ENCODE results near the gene CD300LF. TPM values are rescaled to one million over a fixed set of nuclear protein-coding genes. Genes with fewer than 3 reads are reported as not detected.

CD300LF gene
- 1.8 TPM for total RNA-seq

DNA sequence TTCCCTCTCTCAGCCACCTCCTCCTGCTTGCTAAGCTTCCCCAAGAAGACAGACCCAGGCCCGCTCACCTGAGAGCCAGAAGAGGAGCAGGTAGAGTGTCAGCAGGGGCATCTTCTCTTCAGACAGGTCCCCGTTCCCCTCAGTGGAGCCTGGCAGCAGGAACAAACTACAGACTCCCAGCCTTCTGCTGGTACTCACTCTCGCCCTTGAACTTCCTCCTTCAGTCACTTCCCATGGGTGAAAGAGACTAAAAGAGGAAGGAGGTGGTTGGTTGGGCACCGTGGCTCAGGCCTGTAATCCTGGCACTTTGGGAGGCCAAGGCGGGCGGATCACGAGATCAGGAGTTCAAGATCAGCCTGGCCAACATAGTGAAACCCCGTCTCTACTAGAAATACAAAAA lies at the start of gene CD300LF:
CD300LF (minus strand) TSS at position 168 of the 400 bp plus-strand sequence; CDS start at position 111, 57 bp downstream.
- DNase-seq (ENCODE audit: low spot score), result peak; percentile 34

DNA sequence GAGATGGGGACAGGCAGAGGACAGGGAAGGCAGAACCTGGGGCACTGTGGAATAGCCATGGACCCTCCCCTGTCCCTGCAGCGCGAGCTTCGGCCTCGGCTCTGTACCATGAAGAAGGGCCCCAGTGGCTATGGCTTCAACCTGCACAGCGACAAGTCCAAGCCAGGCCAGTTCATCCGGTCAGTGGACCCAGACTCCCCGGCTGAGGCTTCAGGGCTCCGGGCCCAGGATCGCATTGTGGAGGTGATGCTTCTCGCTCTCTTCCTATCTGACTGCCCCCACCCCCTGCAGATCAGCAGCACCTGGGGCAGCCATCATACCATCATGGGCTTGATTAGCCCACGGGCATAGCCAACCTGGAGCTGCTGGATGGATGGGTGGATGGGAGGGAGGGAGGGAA lies 49.2 kb upstream of the CD300LF start:
- no peak for DNase-seq (ENCODE audit: low spot score)

DNA sequence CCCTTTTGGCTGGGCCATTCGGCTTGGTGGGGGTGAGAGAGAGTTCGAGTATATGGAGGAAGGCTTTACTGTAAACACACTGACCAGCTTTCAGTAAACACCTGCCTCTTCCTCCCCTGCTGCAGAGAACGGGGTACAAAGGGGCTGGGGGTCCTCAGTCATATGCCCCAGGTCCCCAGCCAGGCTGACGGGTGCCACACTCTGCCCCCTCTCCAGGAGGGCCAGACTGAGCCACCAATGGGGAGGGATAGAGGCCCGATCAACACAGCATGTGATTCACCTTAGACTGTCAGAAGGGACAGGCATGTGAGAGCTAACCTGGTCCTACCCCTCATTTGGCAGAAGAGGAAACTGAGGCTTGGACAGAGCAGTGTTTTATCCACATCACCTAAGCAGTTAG lies 48.7 kb upstream of the CD300LF start:
- DNase-seq (ENCODE audit: low spot score), result no peak

DNA sequence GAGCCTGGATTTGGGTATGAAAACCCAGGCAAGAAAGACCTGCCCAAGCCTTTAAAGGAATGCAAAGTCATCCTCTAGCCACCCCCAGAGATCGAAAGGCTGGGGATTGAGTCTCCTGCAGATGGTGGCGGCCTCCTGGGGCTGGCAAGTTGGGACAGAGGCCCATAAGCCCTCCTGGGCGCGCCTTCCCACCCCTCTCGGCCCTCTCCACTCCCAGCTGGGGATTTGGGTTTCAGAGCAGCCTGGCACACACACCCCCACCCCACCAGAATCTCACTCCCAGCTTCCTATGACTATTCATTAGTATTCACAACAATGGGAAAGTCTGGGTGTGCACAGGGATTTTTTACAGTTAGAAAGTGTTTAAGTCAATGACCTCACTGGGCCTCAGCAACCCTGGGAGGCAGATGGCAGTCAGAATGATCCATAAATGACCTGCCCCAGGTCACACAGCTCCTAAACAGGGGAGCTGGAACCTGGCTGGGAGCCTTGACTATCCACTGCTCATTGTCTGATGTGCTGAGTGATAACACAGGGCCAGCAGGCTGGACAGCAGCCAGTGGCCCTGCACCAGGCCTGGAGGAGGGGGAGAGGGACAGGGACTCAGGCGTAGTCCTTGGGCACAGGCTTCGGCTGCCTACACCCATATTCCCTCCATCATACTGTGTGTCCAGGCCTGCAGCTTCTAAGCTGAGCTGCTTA lies 47.8 kb upstream of the CD300LF start:
- peak; percentile 74 for DNase-seq (ENCODE audit: low spot score)

DNA sequence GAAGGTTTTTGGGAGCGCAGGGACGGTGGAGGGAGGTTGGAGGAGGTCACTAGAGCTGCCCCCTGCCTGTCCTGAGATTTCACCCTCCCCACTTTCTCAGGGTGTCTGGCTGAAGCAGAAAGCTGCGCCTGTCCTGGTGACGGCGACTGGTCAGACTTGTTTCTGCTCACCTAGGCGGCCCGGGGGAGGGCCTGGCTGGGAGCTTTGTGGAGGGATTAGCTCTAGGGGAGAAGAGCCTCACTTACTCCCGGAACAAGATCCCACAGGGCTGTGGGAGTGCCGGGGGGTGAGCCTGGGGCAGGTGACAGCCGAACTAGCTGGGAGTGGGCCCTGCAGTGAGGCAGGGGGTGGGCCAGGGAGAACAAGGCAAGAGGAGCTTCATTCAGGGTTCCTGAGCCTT lies 47.2 kb upstream of the CD300LF start:
- DNase-seq (ENCODE audit: low spot score), result peak; percentile 67

DNA sequence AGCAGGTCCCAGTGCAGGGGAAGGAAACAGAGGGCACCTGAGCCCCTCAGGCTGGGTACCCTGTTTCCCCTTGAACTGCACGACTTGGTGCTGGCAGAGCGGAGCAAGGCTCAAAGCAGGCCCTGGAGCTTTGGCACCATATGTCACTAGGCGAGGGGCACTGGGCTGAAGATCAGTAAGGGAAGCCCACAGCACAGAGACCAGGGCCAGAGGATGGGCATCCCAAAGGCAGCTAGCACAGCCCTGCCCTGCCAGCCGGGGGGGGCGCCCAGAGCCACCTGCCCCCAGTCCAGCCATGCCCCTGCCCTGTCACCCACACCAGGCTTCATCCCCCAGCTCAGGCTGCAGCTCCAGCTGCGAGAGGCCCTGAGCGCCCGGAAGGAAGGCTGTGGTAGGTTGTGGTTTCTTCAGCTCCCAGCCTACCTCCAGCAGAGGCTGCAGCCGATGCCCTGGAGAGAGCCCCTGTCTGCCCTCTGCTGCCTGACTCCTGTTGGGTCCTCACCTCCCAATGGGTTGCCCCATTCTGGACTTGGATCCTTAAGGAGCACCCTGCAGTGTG lies 46.6 kb upstream of the CD300LF start:
- DNase-seq (ENCODE audit: low spot score), result no peak

DNA sequence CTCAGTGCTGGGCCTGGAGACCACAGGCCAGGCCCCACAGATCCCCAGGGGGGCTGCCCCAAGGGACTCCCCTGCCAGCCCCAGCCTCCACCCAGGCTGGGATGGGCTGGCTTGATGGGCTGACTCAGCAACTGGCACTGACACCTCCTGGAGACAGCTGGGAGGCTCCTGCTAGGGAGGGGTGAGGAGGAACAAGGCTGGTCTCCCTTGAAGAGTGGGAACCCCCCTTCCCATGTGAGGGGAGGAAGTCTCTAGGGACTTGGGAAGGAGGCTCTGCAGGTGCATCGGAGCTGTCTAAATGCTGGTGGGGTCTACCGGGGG lies 46.1 kb upstream of the CD300LF start:
- peak; percentile 58 for DNase-seq (ENCODE audit: low spot score)

DNA sequence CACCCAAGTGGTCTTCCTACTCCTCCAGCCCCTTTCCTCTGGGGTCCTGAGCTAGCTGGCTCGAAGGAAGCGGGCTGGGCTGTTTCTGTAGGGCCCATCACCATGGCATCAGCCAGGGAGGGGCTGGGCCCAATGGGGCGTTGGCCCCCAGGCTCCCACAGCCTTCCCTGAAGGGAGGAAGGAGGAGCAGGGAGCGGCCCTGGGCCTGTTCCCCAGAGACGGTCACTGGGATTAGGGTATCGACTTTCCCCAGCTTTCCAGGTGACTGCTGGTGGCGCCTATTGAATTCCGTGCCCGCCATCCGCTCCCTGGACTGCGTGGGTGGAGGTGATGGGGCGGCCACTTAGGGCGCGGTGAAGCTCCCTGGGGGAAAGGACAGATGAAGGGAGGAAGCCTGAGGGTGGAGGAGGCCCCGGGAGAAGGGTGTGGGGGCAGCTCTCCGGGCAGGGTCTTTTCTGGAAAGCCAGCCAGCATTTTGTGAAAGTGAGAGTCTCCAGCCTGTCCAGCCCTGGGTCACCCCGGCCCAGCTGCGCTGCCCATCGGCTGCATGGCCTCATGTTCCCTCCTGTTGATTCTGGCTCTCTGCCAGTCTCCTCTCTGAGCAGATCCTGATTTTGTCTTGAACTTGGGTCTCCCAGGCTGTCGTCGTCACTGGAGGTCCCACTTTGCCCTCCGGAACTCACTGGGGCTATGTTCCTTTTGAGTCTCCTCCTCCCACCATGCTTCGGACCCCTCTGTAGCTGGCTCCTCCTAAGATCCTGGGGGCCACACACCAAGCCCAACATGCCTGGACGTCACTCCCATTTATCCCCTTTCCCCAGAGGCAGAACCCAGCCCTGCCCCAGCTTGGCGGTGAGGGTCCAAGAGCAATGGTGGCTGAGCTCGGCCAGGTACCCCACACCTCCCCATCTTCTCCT lies 45.5 kb upstream of the CD300LF start:
- DNase-seq (ENCODE audit: low spot score), result peak; percentile 75

DNA sequence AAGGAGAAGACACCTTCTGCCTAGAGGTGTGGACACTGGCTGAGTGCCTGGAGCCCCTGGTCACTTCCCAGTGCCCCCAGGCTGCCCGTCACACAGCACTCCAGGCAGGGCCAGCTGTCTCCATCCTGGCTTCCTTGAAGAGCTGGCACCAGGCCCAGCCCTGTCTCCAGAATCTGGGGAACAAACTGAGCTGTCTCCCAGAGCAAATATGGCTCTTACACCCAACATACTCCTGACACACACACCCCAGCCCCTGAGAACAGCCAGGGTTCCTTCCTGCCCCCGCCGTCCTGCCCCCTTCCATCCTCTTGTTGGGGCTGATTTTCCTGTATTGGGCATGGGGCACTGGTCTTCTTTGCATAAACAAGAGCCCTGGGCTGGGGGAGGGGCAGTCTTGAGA lies 44.8 kb upstream of the CD300LF start:
- peak; percentile 61 for DNase-seq (ENCODE audit: low spot score)

DNA sequence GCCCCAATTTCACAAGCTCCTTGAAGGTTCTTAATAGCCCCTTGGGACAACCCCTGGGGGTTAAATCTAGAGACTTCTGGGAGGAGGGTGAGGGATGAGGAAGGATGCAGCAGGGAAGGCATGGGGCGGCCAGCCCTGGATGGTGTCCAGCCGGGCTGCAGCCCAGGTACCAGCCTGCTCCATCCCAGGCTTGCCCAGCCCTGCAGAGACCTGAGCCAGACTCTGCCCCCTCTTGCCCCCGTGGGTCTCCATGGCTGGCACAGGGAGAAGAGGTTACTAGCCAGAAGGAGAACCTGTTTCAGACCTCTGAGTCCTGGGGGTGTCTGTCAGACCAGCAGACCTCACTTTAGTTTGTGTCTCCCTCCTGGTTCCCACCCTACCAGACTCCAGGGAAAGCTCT lies 44.2 kb upstream of the CD300LF start:
- peak; percentile 74 for DNase-seq (ENCODE audit: low spot score)

DNA sequence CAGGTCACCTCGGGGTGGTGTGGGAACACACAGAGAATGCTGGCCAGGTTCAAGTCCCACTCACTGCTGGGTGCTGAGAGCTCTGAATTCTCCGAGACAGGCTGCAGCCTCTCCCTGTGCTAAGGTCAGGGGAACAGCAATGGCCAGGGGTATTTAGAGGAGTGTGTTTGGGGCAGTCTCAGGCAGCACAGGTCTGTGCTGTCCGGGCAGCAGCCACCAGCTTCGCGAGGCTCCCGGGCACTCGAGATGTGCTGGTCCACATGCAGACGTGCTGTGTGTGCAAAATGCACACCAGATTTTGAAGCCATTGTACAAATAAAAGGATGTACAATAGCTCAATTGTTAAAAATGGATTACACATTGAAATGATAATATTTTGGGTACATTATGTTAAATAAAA lies 42.8 kb upstream of the CD300LF start:
- DNase-seq (ENCODE audit: low spot score), result no peak

DNA sequence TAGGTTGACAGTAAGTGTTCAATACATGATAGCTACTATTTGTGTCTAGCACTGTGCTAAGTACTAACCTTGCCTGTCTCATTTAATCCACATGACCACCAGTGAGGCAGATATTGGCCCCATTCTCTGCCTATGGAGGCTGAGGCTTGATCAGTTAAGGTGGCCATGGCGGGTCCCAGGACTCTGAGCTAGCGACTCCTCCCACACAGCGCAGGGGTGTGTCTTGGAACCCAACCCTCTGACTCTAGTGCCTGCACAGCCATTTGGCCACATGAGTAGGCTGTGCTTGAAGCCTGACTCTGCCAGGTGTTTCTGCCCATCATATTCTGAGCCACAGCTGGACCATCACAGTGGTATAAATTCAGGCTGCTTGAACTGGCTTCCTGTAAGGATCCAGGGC lies 42.1 kb upstream of the CD300LF start:
- no peak for DNase-seq (ENCODE audit: low spot score)

DNA sequence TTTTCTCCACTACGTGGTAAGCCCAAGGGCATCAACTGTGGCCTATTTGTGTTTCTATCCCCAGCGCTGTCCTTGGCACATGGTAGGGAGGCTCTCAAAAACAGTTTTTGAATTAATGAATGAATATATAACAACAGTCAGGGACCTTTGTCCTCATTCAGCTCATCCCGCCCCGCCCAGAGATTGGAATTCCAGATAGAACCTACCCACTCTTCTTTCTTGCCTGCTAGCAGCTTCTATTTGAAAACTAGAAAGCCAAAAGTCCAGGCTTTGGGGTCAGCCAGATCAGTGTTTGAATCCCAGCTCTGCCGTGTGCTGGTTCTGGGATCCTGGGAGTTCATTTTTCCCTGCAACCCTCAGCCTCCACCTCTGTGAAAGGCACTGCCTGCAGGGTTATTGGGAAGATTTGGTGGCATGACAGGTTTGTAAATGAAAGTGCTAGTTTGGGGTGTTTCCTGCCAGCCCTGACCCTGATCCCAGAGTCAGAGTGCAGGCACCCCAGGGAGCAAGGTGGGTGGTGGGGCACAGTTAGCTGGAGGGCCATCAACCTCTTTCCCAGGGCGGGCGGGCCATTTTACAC lies 40.2 kb upstream of the CD300LF start:
- no peak for DNase-seq (ENCODE audit: low spot score)

DNA sequence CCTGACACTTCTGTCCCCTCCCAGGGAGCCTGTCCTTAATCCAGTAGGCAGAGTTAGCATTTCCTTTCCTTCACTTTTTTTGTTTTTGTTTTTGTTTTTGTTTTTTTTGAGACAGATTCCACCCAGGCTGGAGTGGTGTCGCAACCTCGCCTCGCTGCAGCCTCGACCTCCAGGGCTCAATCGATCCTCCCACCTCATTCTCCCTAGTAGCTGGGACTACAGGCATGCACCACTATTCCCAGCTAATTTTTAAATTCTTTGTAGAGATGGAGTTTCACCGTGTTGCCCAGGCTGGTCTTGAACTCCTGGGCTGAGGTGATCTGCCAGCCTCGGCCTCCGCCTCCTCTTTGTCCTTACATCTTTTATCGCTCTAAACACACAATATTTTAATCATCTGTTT lies 39.7 kb upstream of the CD300LF start:
- no peak for DNase-seq (ENCODE audit: low spot score)

DNA sequence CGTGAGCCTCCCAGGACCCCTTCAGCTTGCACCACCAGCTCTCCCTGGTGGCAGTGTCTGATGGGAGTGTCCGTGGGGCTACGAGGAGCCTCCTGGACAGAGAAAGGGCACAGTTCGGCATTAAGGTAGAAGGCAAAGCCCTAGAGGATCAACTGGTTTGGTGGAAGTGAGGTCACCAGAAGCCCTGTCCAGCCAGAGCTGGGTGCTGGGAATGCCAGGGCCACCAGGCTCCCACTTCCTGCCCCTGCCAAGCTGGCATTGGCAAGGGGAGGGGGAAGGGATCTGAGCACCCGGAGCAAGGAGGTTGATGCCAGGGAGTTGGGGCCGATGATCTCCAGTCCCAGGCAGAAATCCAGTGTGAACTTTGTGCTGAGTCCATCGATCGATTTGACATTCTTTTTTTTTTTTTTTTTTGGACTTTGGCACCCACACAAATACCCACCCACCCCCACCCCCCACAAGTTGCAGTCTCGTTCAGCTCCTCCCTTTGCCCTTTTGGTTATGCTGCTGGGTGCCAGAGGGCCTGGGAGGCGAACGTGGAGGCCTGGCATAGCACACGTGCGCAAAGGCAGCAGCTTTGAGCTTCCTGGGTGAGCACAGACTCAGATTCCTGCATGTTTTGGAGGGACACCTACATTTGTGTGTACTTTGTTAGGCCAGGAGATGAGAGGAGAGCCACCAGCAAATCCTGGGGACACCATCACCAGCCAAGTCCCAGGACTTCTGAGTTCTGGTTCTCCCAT lies 37.8 kb upstream of the CD300LF start:
- DNase-seq (ENCODE audit: low spot score), result peak; percentile 88

DNA sequence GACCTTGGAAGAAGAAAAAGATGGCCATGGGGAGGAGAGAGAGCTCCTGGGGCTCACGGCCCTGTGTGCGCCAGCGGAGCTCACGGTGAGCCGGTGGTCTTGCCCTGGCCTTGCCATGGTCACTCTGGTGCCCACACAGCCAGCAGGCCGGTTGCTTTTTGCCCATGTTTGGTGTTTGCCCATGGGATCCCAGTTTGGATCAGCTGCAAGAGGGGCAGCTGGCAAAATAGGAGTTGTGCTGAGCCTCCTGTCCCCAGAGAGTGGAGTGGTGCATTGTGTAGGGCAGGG lies 37.3 kb upstream of the CD300LF start:
- no peak for DNase-seq (ENCODE audit: low spot score)

DNA sequence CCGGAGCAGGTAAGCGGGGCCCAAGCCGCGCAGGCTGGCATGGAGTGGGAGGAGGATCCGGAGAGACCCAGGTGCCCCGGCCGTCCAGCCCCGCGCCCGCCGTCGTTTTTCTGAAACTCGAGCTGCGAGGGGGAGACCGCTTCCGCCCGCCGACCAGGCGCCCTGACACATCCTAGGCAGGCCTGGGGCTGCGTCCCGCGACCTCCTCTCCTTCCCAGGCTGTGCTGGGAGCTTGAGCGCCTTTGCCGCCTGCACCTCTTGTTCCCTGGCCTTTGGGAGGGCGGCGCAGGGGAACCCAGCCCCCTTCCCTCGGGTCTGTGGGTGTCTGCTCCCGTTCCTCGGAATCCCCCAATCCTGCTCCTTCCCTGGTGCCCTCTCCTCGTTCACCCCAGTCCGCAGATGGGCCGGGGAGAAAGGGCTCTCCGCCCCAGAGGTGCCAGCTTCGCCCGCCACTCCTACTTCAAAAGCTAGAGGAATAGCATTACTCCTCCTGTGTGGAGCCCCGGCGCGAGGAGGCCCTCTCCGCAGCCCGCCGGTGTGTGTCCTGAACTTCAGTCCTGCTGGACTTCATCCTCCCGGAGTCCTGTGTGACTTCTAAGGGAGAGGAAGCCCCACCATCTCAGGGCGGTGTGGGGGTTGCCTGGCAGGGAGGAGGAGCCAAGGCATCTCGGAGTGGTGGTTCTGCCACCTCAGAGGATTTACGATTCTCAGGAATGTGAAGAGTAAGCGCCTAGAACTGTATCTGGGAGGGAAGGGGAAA lies 36.7 kb upstream of the CD300LF start:
- DNase-seq (ENCODE audit: low spot score), result no peak

DNA sequence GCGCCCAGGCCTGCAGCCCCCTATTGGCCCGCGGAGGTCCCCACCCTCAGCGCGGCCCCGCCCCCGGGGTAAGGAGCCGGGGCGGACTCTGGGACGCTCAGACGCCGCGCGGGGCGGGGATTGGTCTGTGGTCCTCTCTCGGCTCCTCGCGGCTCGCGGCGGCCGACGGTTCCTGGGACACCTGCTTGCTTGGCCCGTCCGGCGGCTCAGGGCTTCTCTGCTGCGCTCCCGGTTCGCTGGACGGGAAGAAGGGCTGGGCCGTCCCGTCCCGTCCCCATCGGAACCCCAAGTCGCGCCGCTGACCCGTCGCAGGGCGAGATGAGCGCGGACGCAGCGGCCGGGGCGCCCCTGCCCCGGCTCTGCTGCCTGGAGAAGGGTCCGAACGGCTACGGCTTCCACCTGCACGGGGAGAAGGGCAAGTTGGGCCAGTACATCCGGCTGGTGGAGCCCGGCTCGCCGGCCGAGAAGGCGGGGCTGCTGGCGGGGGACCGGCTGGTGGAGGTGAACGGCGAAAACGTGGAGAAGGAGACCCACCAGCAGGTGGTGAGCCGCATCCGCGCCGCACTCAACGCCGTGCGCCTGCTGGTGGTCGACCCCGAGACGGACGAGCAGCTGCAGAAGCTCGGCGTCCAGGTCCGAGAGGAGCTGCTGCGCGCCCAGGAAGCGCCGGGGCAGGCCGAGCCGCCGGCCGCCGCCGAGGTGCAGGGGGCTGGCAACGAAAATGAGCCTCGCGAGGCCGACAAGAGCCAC lies 36.0 kb upstream of the CD300LF start, which contains the start of gene NHERF1:
NHERF1 (plus strand) TSS at position 100 of the 750 bp plus-strand sequence; CDS start at position 319, 219 bp downstream.
- DNase-seq (ENCODE audit: low spot score), result peak; percentile 95

DNA sequence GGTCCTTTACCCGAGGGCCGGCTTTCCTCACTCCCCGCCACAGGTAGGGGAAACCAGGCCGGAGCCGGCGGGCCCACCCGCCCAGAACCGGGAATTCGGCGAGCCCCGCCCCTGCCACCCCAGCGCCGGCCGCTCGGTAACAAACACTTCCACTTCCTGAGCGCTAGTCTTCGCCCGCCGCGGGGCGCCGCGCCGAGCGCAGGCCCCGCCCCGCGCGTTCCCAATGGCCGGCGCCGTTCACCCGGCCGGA lies 35.5 kb upstream of the CD300LF start:
- DNase-seq (ENCODE audit: low spot score), result no peak

DNA sequence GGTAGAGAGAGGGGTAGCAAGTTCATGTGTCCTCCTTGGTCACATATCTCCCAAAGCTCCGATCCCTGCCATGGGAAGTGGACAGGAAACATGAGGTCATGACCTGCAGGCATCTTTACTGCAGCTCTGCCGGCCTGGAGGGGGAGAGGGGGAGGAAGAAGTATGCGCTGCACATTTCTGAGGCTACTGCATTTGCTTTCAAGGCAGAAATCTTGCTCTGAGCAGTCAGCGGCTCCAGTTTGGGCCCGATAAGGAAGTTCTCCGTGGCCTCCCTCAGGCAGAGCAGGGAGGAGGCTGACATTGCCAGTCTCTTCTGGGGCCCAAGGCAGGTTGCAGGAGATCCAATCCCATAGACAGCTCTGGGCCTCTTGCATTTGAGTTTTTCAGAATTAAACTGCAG lies 34.2 kb upstream of the CD300LF start:
- DNase-seq (ENCODE audit: low spot score), result no peak

DNA sequence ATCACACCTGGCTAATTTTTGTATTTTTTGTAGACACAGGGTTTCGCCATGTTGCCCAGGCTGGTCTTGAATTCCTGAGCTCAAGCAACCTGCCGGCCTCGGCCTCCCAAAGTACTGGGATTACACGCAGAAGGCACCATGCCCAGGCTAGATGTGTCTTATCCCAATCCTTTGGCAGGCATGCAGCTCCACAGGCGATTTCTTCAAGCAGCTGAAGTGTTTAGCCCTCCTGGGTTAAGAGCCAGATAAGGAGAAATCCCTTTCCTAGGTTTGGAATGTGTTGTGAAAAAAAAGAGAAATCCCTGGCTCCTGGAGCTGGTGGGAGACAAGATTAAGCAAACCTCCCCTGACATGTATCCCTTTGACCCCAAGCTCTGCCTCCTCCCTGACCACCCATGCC lies 33.7 kb upstream of the CD300LF start:
- no peak for DNase-seq (ENCODE audit: low spot score)
